Stomach smooth muscle (tissue), 2 donors: ENCODE data around the gene ADIPOR2.
"Not testable (repeated sequence)": the region's sequence is repeated elsewhere in the genome, so short reads cannot be mapped to it uniquely, and the experiment has no call there.

ENCODE experiments used
- H3K27ac ChIP-seq: one replicate; pipeline ENCODE4 v1.7.0; 2013; ENCODE audit warnings: mild to moderate bottlenecking, low read length, inconsistent platforms
- H3K27me3 ChIP-seq, 2 donors: one replicate each; pipeline ENCODE4 v1.7.0; 2013; ENCODE audit warnings: low read length in 2 of 2; ENCODE audit not compliant: insufficient read depth in 2 of 2, control insufficient read depth in 1 of 2
- H3K36me3 ChIP-seq, 2 donors: one replicate each; pipeline ENCODE4 v1.7.0; 2013; ENCODE audit warnings: low read length in 2 of 2; ENCODE audit not compliant: control insufficient read depth in 2 of 2, insufficient read depth in 2 of 2
- H3K4me1 ChIP-seq: one replicate; pipeline ENCODE4 v1.7.0; 2013; ENCODE audit warnings: low read length; ENCODE audit not compliant: control insufficient read depth, insufficient read depth
- H3K4me3 ChIP-seq, 2 donors: one replicate each; pipeline ENCODE4 v1.7.0; 2013; ENCODE audit warnings: low read length in 2 of 2
- H3K9ac ChIP-seq, 2 donors: one replicate each; pipeline ENCODE4 v1.7.0; 2013; ENCODE audit warnings: low read length in 2 of 2, mild to moderate bottlenecking in 1 of 2
- H3K9me3 ChIP-seq, 2 donors: one replicate each; pipeline ENCODE4 v1.7.0; 2013; ENCODE audit warnings: low read length in 2 of 2; ENCODE audit not compliant: control insufficient read depth in 2 of 2
- donor health status: healthy.
- donor health status: Pancreatic carcinoma.

Gene ADIPOR2

DNA sequence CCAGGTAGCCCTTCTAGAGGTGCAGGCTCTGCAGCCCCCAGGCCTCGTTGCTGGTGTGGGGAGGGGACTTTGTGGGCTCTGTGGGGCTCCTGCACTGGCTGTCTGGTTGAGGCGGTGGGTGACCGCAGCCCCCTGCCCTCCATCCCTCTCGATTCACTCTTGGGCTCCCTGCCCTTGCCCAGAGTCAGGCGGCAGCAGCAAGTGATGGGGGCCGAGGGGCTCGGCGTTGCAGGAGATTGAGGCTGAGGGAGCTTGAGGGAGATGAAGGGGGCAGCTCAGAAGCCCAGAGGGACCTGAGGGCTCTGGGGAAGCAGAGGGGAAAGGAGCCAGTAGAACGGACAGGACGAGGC lies 120.0 kb downstream of the ADIPOR2 start:
- Histone ChIP-seq H3K4me1 (no peaks in the 10 kb centered on the region), H3K36me3 (no peaks in the 10 kb centered on the region), H3K27me3 (no peaks in the 10 kb centered on the region), H3K27ac (no peak overlapping the region), H3K9me3 (no peaks in the 10 kb centered on the region), H3K9ac (no peak overlapping the region), H3K4me3 (no peak overlapping the region)

- Histone ChIP-seq H3K9ac (no peak overlapping the region), H3K27ac (no peak overlapping the region), H3K4me3 (no peak overlapping the region)
Measured at GRCh38 chr12:1811281-1811947, 120.5 kb downstream of the ADIPOR2 start.

DNA sequence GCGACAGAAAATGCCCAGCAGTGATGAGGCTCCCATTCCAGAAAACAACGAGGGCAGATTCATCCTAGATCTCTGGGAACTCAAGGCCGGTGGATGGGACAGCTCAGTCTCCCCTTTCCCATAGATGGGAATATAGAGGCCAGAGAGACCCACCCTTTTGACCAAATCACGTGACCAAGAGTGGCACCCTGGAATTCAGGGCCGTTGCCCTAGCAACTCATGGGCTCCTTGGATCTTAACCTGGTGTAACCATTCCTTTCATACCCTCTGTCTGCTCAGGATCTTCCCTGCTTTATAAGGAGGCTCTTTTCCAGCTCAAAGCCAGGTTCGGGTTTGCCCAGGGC lies 121.0 kb downstream of the ADIPOR2 start:
- Histone ChIP-seq H3K27ac (no peak overlapping the region), H3K4me1 (no peaks in the 10 kb centered on the region)

More at GRCh38 chr12:1811281-1811947, 120.5 kb downstream of the ADIPOR2 start:
- peaks cover 0 to 2% of the 10 kb centered on the region in 2 donors for H3K27me3 ChIP-seq
- no peaks in the 10 kb centered on the region for H3K36me3 ChIP-seq
- no peaks in the 10 kb centered on the region for H3K4me1 ChIP-seq
- no peaks in the 10 kb centered on the region for H3K9me3 ChIP-seq

GRCh38 chr12:1812650-1813302 lies 121.9 kb downstream of the ADIPOR2 start:
- no peak overlapping the region for H3K9ac ChIP-seq
- H3K4me3 ChIP-seq: no peak overlapping the region
- no peaks in the 10 kb centered on the region for H3K9me3 ChIP-seq
- no peaks in the 10 kb centered on the region for H3K36me3 ChIP-seq
- H3K4me1 ChIP-seq: no peaks in the 10 kb centered on the region
- peaks cover 0 to 3% of the 10 kb centered on the region in 2 donors for H3K27me3 ChIP-seq
- H3K27ac ChIP-seq: no peak overlapping the region

More for the DNA sequence above, 121.0 kb downstream of the ADIPOR2 start:
- H3K9ac ChIP-seq: no peak overlapping the region
- H3K27me3 ChIP-seq: peaks cover 0 to 3% of the 10 kb centered on the region in 2 donors
- no peaks in the 10 kb centered on the region for H3K9me3 ChIP-seq
- H3K4me3 ChIP-seq: no peak overlapping the region
- no peaks in the 10 kb centered on the region for H3K36me3 ChIP-seq

GRCh38 chr12:1814266-1814665 lies 123.4 kb downstream of the ADIPOR2 start:
- Histone ChIP-seq H3K9me3 (no peaks in the 10 kb centered on the region), H3K36me3 (no peaks in the 10 kb centered on the region), H3K9ac (no peak overlapping the region), H3K27ac (no peak overlapping the region), H3K27me3 (peaks cover 2 to 6% of the 10 kb centered on the region in 2 donors), H3K4me3 (no peak overlapping the region), H3K4me1 (no peaks in the 10 kb centered on the region)

- H3K4me3 ChIP-seq: no peak overlapping the region
Measured at GRCh38 chr12:1815108-1815507, 124.2 kb downstream of the ADIPOR2 start.

DNA sequence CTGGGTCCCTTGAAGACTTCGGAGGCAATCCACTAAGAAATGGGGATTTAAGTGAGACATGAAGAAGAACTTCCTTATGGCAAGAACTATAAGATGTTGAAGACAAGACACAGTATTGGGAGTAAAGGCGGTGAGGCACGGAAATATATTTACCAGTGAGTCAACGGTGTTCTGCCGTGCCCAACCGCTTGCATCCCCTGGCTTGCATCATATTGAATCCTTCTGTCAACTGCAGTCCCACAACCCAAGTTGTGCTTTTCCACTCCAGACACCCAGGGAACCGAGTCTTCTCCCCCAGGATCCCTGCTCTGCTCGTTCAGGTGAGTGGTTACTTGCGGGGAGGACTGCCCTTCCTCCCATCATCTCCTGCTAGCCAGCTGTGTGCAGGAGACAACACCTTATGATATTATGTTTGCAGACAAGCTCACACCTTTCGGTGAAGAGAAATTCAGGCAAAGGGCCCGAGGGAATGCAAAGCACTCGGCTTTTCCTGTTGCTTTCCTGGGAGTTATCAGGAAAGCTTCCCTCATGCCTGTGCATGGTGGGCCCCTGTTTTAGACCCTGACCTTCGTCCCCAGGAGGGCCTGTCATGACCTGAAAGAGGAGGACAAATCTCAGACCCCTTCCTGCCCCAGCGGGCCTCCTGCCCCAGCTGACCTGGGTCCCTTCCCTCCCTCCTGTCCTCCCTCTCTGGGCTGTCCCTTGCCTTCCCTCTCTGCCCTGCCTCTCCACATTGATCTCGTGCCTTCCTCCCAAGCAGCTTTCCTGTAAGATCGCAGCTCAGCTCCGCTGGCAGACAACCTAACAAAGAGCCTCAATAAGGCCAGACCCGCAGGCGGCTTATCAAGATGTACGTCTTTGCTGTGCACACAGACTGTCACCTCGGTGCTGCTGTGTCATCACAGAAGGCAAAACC lies 125.2 kb downstream of the ADIPOR2 start:
- Histone ChIP-seq H3K9ac (no peak overlapping the region), H3K9me3 (no peaks in the 10 kb centered on the region), H3K27ac (no peak overlapping the region), H3K4me1 (peaks cover 3% of the 10 kb centered on the region), H3K4me3 (no peak overlapping the region), H3K27me3 (peaks cover 7 to 15% of the 10 kb centered on the region in 2 donors), H3K36me3 (no peaks in the 10 kb centered on the region)

More at GRCh38 chr12:1815108-1815507, 124.2 kb downstream of the ADIPOR2 start:
- Histone ChIP-seq H3K4me1 (no peaks in the 10 kb centered on the region), H3K9me3 (no peaks in the 10 kb centered on the region), H3K9ac (no peak overlapping the region), H3K27me3 (peaks cover 4 to 7% of the 10 kb centered on the region in 2 donors), H3K36me3 (no peaks in the 10 kb centered on the region), H3K27ac (no peak overlapping the region)

- Histone ChIP-seq H3K27ac (no peak overlapping the region), H3K9me3 (no peaks in the 10 kb centered on the region)
Measured at GRCh38 chr12:1816730-1817348, 126.0 kb downstream of the ADIPOR2 start.

DNA sequence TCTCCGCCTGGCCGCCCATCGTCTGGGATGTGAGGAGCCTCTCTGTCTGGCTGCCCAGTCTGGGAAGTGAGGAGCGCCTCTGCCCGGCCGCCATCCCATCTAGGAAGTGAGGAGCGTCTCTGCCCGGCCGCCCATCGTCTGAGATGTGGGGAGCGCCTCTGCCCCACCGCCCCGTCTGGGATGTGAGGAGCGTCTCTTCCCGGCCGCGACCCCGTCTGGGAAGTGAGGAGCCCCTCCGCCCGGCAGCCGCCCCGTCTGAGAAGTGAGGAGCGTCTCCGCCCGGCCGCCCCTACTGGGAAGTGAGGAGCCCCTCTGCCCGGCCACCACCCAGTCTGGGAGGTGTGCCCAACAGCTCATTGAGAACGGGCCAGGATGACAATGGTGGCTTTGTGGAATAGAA lies 127.1 kb downstream of the ADIPOR2 start:
- H3K4me3 ChIP-seq, H3K9ac ChIP-seq, H3K9me3 ChIP-seq, H3K27ac ChIP-seq, H3K36me3 ChIP-seq, H3K4me1 ChIP-seq: not testable (repeated sequence)
- peaks cover 23 to 25% of the 10 kb centered on the region in 2 donors for H3K27me3 ChIP-seq

More at GRCh38 chr12:1816730-1817348, 126.0 kb downstream of the ADIPOR2 start:
- peaks cover 13 to 21% of the 10 kb centered on the region in 2 donors for H3K27me3 ChIP-seq
- no peak overlapping the region for H3K4me3 ChIP-seq
- H3K9ac ChIP-seq: no peak overlapping the region
- no peaks in the 10 kb centered on the region for H3K36me3 ChIP-seq
- H3K4me1 ChIP-seq: peaks cover 3% of the 10 kb centered on the region

GRCh38 chr12:1819050-1819449 lies 128.2 kb downstream of the ADIPOR2 start:
- no peaks in the 10 kb centered on the region for H3K9me3 ChIP-seq
- no peak overlapping the region for H3K27ac ChIP-seq
- H3K27me3 ChIP-seq: peaks cover 26 to 29% of the 10 kb centered on the region in 2 donors

More at GRCh38 chr12:1819050-1819449, 128.2 kb downstream of the ADIPOR2 start:
- Histone ChIP-seq H3K4me1 (peaks cover 3% of the 10 kb centered on the region), H3K4me3 (no peak overlapping the region), H3K36me3 (no peaks in the 10 kb centered on the region), H3K9ac (no peak overlapping the region)
